SK-N-SH (cell line): ENCODE data around the gene TMPRSS6. TPM values are rescaled to one million over a fixed set of nuclear protein-coding genes. Genes with fewer than 3 reads are reported as not detected.

ENCODE experiments used
- CTCF ChIA-PET: fragments of 300-600, 350-600 bp; formaldehyde crosslinking; extraction: SDS; loops from one replicate; lab custom pipeline; 2021; lab: Yijun Ruan, JAX
- POLR2A ChIA-PET: fragments of 350-600 bp; sonication (Branson Sonifier 250); formaldehyde crosslinking; extraction: SDS; loops from one replicate; lab custom pipeline; 2020; ENCODE audit warnings: antibody characterized with exemption, inconsistent platforms; lab: Yijun Ruan, JAX
- DNase-seq: peaks from one replicate; pipeline ENCODE4 v3.0.0; 2012
- H2AFZ ChIP-seq: fragments of 200-600 bp; sonication (generic); 2 replicates; pipeline ENCODE4 v1.8.1; 2016; ENCODE audit warnings: antibody characterized with exemption, mild to moderate bottlenecking, low read depth
- H3F3A ChIP-seq: fragments of 200-600 bp; sonication (generic); replicated peaks from 2 replicates; pipeline ENCODE3; 2016; ENCODE audit warnings: antibody characterized with exemption, mild to moderate bottlenecking; ENCODE audit not compliant: insufficient read depth
- H3K27ac ChIP-seq, 2 experiments: fragments of 200-500 bp in 1 of 2; fragments of 200-600 bp in 1 of 2; sonication (Bioruptor generic) in 1 of 2; sonication (generic), shearing (Covaris generic) in 1 of 2; 2 replicates each; pipeline versions ENCODE4 v1.5.1 to v1.6.1; 2014 to 2016; ENCODE audit warnings: low read depth in 2 of 2, inconsistent platforms in 1 of 2, low read length in 1 of 2, mild to moderate bottlenecking in 1 of 2, mixed read lengths in 1 of 2
- H3K27me3 ChIP-seq: fragments of 200-600 bp; sonication (generic), shearing (Covaris generic); 2 replicates; pipeline ENCODE4 v1.6.1; 2016; ENCODE audit warnings: mixed run types; ENCODE audit not compliant: insufficient read depth
- H3K36me3 ChIP-seq, 2 experiments: fragments of 200-500 bp in 1 of 2; fragments of 200-600 bp in 1 of 2; sonication (Bioruptor generic) in 1 of 2; sonication (generic) in 1 of 2; replicated peaks in 1 of 2; 2 replicates each; pipeline versions ENCODE3 to v1.5.1; 2014 to 2016; ENCODE audit warnings: low read length in 1 of 2, mild to moderate bottlenecking in 1 of 2; ENCODE audit not compliant: insufficient read depth in 2 of 2, control insufficient read depth in 1 of 2
- H3K4me1 ChIP-seq, 2 experiments: fragments of 200-500 bp in 1 of 2; fragments of 200-600 bp in 1 of 2; sonication (Bioruptor generic) in 1 of 2; sonication (generic), shearing (Covaris generic) in 1 of 2; 2 replicates each; pipeline versions ENCODE4 v1.5.1 to v1.6.1; 2014 to 2016; ENCODE audit warnings: low read depth in 1 of 2, low read length in 1 of 2, mixed run types in 1 of 2; ENCODE audit not compliant: insufficient read depth in 2 of 2, control insufficient read depth in 1 of 2
- H3K4me2 ChIP-seq: fragments of 200-600 bp; sonication (generic), shearing (Covaris generic); 2 replicates; pipeline ENCODE4 v1.6.1; 2017; ENCODE audit warnings: mixed run types
- H3K4me3 ChIP-seq, 2 experiments: fragments of 200-500 bp in 1 of 2; fragments of 200-600 bp in 1 of 2; sonication (Bioruptor generic) in 1 of 2; sonication (generic), shearing (Covaris generic) in 1 of 2; 2 replicates each; pipeline versions ENCODE4 v1.5.1 to v1.8.1; 2014 to 2016; ENCODE audit warnings: low read depth in 2 of 2, inconsistent platforms in 1 of 2, low read length in 1 of 2, mild to moderate bottlenecking in 1 of 2, mixed read lengths in 1 of 2, moderate library complexity in 1 of 2
- H3K79me2 ChIP-seq: fragments of 200-600 bp; sonication (generic); 2 replicates; pipeline ENCODE4 v1.8.1; 2017; ENCODE audit warnings: mild to moderate bottlenecking; ENCODE audit not compliant: insufficient read depth
- H3K9ac ChIP-seq: fragments of 200-600 bp; sonication (generic); 2 replicates; pipeline ENCODE4 v1.6.1; 2017; ENCODE audit warnings: mixed run types
- H3K9me2 ChIP-seq: fragments of 200-600 bp; sonication (generic); 2 replicates; pipeline ENCODE4 v1.6.1; 2017; ENCODE audit warnings: mixed run types
- H3K9me3 ChIP-seq: fragments of 200-600 bp; sonication (generic); 2 replicates; pipeline ENCODE4 v1.6.1; 2017; ENCODE audit warnings: mixed run types, mild to moderate bottlenecking, moderate library complexity
- H4K20me1 ChIP-seq: fragments of 200-600 bp; sonication (generic); 2 replicates; pipeline ENCODE4 v1.6.1; 2017; ENCODE audit warnings: mild to moderate bottlenecking, mixed run types; ENCODE audit not compliant: insufficient read depth
- EP300 ChIP-seq, 2 experiments: IDR thresholded peaks; 2 replicates each; pipeline versions ENCODE4 v1.4.0 to v1.6.1; 2012; ENCODE audit warnings: borderline replicate concordance in 1 of 2, low read depth in 1 of 2, low read length in 1 of 2
- EZH2phosphoT487 ChIP-seq: fragments of 200-600 bp; sonication (generic); IDR thresholded peaks from 2 replicates; pipeline ENCODE4 v1.6.1; 2017; ENCODE audit warnings: low read depth, mixed run types, mild to moderate bottlenecking, antibody characterized with exemption, moderate library complexity, borderline replicate concordance
- FOSL2 ChIP-seq: IDR thresholded peaks from 2 replicates; pipeline ENCODE4 v1.4.0; 2012; ENCODE audit warnings: low read depth, mild to moderate bottlenecking, moderate library complexity, borderline replicate concordance
- FOXJ3 ChIP-seq: sonication (generic); formaldehyde crosslinking; IDR thresholded peaks from 2 replicates; pipeline ENCODE4 v1.5.1; 2020; ENCODE audit warnings: mild to moderate bottlenecking, missing genetic modification reagents
- MAX ChIP-seq: IDR thresholded peaks from 2 replicates; pipeline ENCODE4 v1.4.0; 2012; ENCODE audit warnings: low read depth
- PBX3 ChIP-seq: IDR thresholded peaks from 2 replicates; pipeline ENCODE4; 2012
- RCOR1 ChIP-seq: fragments of 150-350 bp; IDR thresholded peaks from 2 replicates; pipeline ENCODE4 v1.6.1; 2017; ENCODE audit warnings: antibody characterized with exemption, low read length
- REST ChIP-seq: IDR thresholded peaks from 2 replicates; pipeline ENCODE4 v1.6.1; 2012; ENCODE audit warnings: mild to moderate bottlenecking, low read depth, low read length, moderate library complexity
- RFX5 ChIP-seq: IDR thresholded peaks from 2 replicates; pipeline ENCODE4 v1.6.1; 2012; ENCODE audit warnings: mild to moderate bottlenecking, improper control_type of control experiment, low read length
- RXRA ChIP-seq: IDR thresholded peaks from 2 replicates; pipeline ENCODE4 v1.4.0; 2012; ENCODE audit warnings: low read depth, mild to moderate bottlenecking, borderline replicate concordance
- TAF1 ChIP-seq: IDR thresholded peaks from 2 replicates; pipeline ENCODE4 v1.6.1; 2012; ENCODE audit warnings: low read depth, mild to moderate bottlenecking, low read length, moderate library complexity, borderline replicate concordance
- TCF12 ChIP-seq: IDR thresholded peaks from 2 replicates; pipeline ENCODE4 v1.4.0; 2012
- USF1 ChIP-seq: IDR thresholded peaks from 2 replicates; pipeline ENCODE4 v1.4.0; 2012; ENCODE audit warnings: low read depth, borderline replicate concordance
- USF2 ChIP-seq: fragments of 150-350 bp; IDR thresholded peaks from 2 replicates; pipeline ENCODE4 v1.6.1; 2017; ENCODE audit warnings: antibody characterized with exemption, low read length, low read depth, borderline replicate concordance
- YY1 ChIP-seq: IDR thresholded peaks from 2 replicates; pipeline ENCODE4 v1.4.0; 2012; ENCODE audit warnings: low read depth, mild to moderate bottlenecking
- WGBS: methylation state at CpG from one replicate; pipeline ENCODE4 v1.1.6; 2017; ENCODE audit warnings: low lambda C conversion rate; 5-methylcytosine and 5-hydroxymethylcytosine counted together
- polyA plus RNA-seq, 3 experiments: library from polyadenylated mRNA; depleted of rRNA; stranded (reverse); fragments of >200 nt; gene quantifications; 2 replicates each; pipeline ENCODE4 v1.2.3, GENCODE V29; 2012

Gene TMPRSS6
- polyA plus RNA-seq, 1 of the 3 experiments (the other 2 are of a cell fraction), result not detected

- TF ChIP-seq FOXJ3 (CRISPR knock-in tag) (no peak), EZH2phosphoT487 (no peak)
Observed at GRCh38 chr22:37135023-37135422, 25.5 kb upstream of the TMPRSS6 start (continued).

GRCh38 chr22:37133304-37134018 lies 23.9 kb upstream of the TMPRSS6 start:
- Histone ChIP-seq H3K79me2 (no peaks in the 10 kb centered on the region), H3K9me2 (no peaks in the 10 kb centered on the region), H3K4me1 (no peaks in the 10 kb centered on the region), H3K9ac (no peak overlapping the region), H3K27ac (no peak overlapping the region), H3K4me2 (no peak overlapping the region), H4K20me1 (no peaks in the 10 kb centered on the region), H3F3A (no peaks in the 10 kb centered on the region), H3K27me3 (no peaks in the 10 kb centered on the region), H2AFZ (no peak overlapping the region), H3K4me3 (no peak overlapping the region), H3K36me3 (no peaks in the 10 kb centered on the region), H3K9me3 (no peaks in the 10 kb centered on the region)
- WGBS, result 78% methylated on average over 11 of the region's 16 CpGs
- POLR2A ChIA-PET, result no interaction called here
- CTCF ChIA-PET, result interaction anchor here (1.1 to 2.0 kb wide), 2 partner anchors 11 to 66 kb away, joined by 4 to 6 read pairs; no protein-coding TSS in a partner anchor
- TF ChIP-seq PBX3 (no peak), USF2 (no peak), TCF12 (no peak), MAX (no peak), USF1 (no peak), FOSL2 (no peak)
- DNase-seq, result no peak

- H2AFZ ChIP-seq, result no peak overlapping the region
- no peaks in the 10 kb centered on the region for H3F3A ChIP-seq
- ChIA-PET CTCF (interaction anchor here (2.0 kb wide), 1 partner anchor 12 kb away, joined by 6 read pairs; no protein-coding TSS in a partner anchor), POLR2A (no interaction called here)
- no peak overlapping the region for H3K27ac ChIP-seq
- H3K36me3 ChIP-seq, result no peaks in the 10 kb centered on the region
- no peaks in the 10 kb centered on the region for H3K27me3 ChIP-seq
- no peak overlapping the region for H3K4me3 ChIP-seq
- H3K4me2 ChIP-seq, result no peak overlapping the region
- no peak for DNase-seq
- 66% methylated on average over 7 of the region's 7 CpGs for whole genome bisulfite sequencing
- H3K9ac ChIP-seq, result no peak overlapping the region
- H3K79me2 ChIP-seq, result no peaks in the 10 kb centered on the region
- no peaks in the 10 kb centered on the region for H3K4me1 ChIP-seq
- H3K9me3 ChIP-seq, result no peaks in the 10 kb centered on the region
- no peaks in the 10 kb centered on the region for H3K9me2 ChIP-seq
- no peaks in the 10 kb centered on the region for H4K20me1 ChIP-seq
- TF ChIP-seq RFX5 (no peak), RXRA (no peak), REST (no peak), PBX3 (no peak), TAF1 (no peak), YY1 (no peak), EP300 (IDR thresholded peaks at IDR 0.05; ENCODE audit: borderline replicate concordance in 1 of 2, low read depth in 1 of 2, low read length in 1 of 2) (no peak), RCOR1 (no peak), MAX (no peak), FOXJ3 (CRISPR knock-in tag) (no peak)
Observed at GRCh38 chr22:37132773-37133172, 23.3 kb upstream of the TMPRSS6 start.
